SH-SY5Y (cell line): ENCODE results near the gene LCP1.

Experiments
- GATA2 ChIP-seq: IDR thresholded peaks from 2 replicates; pipeline ENCODE4 v1.6.1; 2011; ENCODE audit warnings: mild to moderate bottlenecking, low read depth, low read length
- GATA3 ChIP-seq: IDR thresholded peaks from 2 replicates; pipeline ENCODE4 v1.6.1; 2011; ENCODE audit warnings: low read depth, mild to moderate bottlenecking, low read length, moderate library complexity

GRCh38 chr13:46076827-46077226 is 105.2 kb downstream of the LCP1 start:
- TF ChIP-seq GATA3 = no peak
- TF ChIP-seq GATA2 = no peak
